Measurements from ENCODE around the gene ELK3.

Gene ELK3

DNA sequence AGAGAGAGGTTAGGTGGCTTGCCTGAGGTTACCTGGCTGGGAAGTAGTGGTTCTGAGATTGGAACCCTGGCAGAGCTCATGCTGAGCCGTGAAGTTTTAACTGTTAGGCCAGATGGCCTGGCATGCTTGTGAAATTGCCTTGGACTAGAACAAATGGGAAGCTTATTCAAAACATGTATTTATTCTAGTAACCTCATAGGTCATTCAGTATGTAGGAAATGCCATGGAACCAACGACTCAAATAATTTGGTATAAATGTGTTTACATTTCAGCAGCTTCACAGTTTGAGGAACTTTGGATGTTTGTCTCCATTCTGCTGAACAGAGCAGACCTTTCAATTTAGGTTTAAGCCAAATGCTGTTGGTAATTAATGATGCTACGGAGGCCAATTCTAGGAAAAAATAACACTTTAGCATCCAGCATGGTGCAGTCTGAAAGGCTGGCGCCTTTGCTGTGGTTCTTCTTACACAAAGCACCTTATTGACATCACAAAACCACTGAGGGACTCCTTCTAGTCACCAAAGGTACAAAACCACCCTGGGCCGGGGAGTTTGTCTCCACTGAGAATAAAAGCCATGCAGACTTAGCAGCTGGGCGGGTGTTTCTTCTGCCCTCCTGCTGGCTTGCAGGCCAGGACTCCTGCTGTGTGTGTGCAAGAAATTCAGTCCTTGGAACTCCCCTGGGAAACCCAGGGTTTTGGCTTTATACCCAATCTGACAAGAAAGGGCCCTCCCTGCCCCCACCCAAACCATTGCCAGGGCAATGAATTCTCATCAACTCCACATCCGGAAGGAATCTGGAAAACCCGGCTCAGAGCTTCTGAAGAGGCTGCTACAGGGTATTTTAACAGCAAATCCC lies 64.2 kb downstream of the ELK3 start:
- peak; percentile 68 for DNase-seq (ENCODE audit: low read depth)

- DNase-seq (ENCODE audit: low read depth): no peak
Observed at GRCh38 chr12:96260231-96260630, 66.1 kb downstream of the ELK3 start.

- DNase-seq (ENCODE audit: low read depth): no peak
Observed at GRCh38 chr12:96260644-96261043, 66.5 kb downstream of the ELK3 start.

- DNase-seq (ENCODE audit: low read depth): no peak
Observed at GRCh38 chr12:96261557-96261956, 67.4 kb downstream of the ELK3 start.

GRCh38 chr12:96263449-96263902 lies 69.3 kb downstream of the ELK3 start:
- no peak for DNase-seq (ENCODE audit: low read depth)

GRCh38 chr12:96265400-96265799 lies 71.2 kb downstream of the ELK3 start:
- no peak for DNase-seq (ENCODE audit: low read depth)

- DNase-seq (ENCODE audit: low read depth): no peak
Observed at GRCh38 chr12:96265836-96266235, 71.7 kb downstream of the ELK3 start.

DNA sequence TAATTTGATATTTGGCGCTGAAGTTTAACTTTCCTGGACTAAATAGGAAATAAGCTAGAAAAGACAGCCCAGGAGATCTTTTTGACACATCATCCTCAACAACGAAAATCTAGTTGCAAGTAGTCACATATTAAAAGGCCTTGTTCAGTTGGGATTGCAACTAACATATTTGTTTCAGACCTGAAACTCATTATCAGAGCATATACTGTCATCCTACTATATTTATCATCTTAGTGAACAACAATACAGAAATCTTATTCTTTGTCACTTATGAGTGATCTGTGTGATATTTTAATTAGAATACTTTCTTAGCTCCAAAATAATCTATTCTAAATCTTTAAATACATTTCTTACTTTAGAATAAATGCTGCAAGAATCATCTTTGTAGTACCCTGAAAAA lies 72.1 kb downstream of the ELK3 start:
- DNase-seq (ENCODE audit: low read depth): no peak

DNA sequence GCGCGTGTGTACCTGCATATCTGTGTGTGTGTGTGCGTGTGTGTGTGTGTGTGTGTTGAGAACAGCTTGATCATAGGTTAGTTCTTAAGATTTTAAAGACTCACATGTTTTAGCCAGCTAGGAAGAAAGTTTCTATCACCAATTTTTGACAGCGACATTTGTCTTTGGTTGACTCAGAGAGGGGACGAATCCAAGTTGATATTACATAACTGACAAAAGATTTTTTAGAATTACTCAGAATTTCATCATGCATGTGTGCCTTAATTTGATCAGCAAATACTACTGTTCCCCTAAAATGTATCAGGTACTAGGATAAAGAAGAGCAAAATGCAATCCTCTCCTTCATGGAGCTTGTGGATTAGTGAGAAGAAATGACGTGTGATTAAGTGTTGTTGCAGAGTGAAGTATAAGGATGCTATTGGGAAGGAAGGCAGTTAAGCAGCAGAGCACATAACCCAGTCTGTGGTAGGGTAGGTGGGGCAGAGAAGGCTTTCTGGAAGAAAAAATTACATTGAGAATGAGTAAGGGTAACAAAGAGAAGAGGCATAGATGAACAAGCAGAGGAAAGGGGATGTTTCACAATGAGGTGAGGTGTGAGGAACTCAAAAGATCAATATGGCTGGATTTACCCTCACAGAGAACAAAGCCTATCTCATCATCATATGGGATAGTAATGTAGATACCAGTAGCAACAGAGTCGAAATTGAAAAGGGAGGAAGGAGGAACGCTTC lies 77.5 kb downstream of the ELK3 start:
- peak; percentile 24 for DNase-seq (ENCODE audit: low read depth)

GRCh38 chr12:96274331-96274730 lies 80.2 kb downstream of the ELK3 start:
- DNase-seq (ENCODE audit: low read depth): no peak

- no peak for DNase-seq (ENCODE audit: low read depth)
Observed at GRCh38 chr12:96285158-96285557, 91.0 kb downstream of the ELK3 start.

DNA sequence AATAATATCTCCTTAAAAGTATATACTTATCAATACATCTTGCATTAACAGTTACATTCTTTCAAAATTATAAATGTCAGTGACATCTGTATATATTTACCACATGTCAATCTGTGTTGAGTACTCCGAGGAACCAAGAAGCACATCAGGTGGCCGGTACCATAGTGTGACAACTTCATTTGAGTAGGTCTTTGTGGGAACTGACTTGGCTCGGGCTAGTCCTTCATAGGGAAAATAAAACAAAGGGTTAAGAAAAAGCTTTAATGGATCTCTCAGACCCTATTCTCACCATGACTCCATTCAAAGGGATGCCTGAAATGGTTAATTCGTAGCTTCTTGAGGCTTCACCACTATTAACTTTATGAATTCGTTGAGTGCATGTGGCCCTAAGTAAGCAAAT lies 94.9 kb downstream of the ELK3 start:
- no peak for DNase-seq (ENCODE audit: low read depth)

DNA sequence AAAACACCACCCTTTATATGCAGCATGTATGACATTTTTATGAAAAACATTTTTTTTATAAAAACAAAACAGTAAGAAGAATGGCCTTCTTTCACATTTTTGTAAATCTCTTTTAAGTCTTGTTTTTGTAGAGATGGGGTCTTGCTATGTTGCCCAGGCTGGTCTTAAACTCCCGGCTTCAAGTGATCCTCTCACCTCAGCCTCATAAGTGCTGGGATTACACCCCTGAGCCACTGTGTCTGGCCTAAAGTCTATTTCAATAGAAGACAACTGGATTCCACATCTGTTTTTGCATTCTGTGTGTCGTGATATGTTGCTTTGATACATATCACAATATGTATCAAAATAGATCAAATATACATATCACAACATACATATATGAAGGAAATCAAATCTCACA lies 98.9 kb downstream of the ELK3 start:
- DNase-seq (ENCODE audit: low read depth): no peak

GRCh38 chr12:96294831-96295230 lies 100.7 kb downstream of the ELK3 start:
- DNase-seq (ENCODE audit: low read depth): no peak

DNA sequence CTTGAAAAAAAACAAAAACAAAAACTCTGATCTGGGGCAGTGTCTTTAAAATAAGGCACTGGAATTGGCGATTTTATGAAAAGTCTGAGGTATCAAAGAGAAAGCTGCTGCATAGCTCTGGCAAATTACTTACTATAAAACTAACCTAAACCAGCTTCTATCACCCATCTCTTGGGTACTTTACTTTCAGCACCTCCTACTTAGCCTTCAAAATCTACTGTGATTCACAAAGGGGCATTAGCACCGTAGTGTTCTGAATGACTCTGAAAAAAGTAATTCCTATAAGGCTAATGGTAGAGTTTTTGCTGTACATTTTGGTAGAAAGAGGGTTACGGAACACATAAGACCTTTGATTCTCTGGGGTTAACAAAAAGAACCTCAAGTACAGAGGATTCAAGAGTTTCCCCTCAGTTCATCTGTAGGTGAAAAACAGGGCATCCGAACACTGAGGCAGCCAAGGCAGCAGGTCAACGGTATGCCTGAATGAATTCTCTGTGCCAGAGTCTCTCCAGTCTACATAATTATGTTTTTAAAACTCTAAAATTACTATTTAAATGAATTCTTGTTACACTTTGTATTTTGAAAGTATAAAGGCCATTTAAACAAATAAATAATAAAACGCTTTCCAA lies 101.5 kb downstream of the ELK3 start:
- no peak for DNase-seq (ENCODE audit: low read depth)

DNA sequence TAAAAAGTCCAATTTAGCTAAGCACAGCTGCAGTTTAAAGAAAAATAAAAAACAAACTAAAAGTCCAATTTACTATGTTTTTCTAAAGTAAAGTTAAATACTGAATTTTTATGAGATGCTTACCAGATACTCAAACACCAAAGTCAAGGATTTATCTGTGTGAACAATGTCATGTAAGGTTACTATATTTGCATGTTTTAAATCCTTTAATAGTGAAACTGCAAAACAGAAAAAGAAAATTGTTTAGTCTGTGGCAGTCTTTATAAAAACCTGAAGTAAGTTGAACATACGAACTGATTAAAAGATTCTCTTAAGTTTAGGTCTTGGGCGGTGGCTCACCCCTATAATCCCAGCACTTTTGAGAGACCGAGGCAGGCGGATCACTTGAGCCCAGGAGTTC lies 103.3 kb downstream of the ELK3 start:
- DNase-seq (ENCODE audit: low read depth): no peak

GRCh38 chr12:96300064-96300463 lies 105.9 kb downstream of the ELK3 start:
- DNase-seq (ENCODE audit: low read depth): no peak

GRCh38 chr12:96301732-96302131 lies 107.6 kb downstream of the ELK3 start:
- no peak for DNase-seq (ENCODE audit: low read depth)

GRCh38 chr12:96302687-96303310 lies 108.6 kb downstream of the ELK3 start:
- DNase-seq (ENCODE audit: low read depth): no peak

- DNase-seq (ENCODE audit: low read depth): no peak
Observed at GRCh38 chr12:96303653-96304052, 109.5 kb downstream of the ELK3 start.

- DNase-seq (ENCODE audit: low read depth): no peak
Observed at GRCh38 chr12:96305665-96306064, 111.5 kb downstream of the ELK3 start.

- DNase-seq (ENCODE audit: low read depth): no peak
Observed at GRCh38 chr12:96308881-96309280, 114.7 kb downstream of the ELK3 start.
